Endothelial cell of hepatic sinusoid (primary cell): ENCODE results near the gene E4F1.

Experiments
- in situ Hi-C: cut with HindIII; loops from 2 replicates; pipeline ENCODE4 v1.10.0; 2017; ENCODE audit warnings: low sequenced_read_pairs

The E4F1 gene

DNA sequence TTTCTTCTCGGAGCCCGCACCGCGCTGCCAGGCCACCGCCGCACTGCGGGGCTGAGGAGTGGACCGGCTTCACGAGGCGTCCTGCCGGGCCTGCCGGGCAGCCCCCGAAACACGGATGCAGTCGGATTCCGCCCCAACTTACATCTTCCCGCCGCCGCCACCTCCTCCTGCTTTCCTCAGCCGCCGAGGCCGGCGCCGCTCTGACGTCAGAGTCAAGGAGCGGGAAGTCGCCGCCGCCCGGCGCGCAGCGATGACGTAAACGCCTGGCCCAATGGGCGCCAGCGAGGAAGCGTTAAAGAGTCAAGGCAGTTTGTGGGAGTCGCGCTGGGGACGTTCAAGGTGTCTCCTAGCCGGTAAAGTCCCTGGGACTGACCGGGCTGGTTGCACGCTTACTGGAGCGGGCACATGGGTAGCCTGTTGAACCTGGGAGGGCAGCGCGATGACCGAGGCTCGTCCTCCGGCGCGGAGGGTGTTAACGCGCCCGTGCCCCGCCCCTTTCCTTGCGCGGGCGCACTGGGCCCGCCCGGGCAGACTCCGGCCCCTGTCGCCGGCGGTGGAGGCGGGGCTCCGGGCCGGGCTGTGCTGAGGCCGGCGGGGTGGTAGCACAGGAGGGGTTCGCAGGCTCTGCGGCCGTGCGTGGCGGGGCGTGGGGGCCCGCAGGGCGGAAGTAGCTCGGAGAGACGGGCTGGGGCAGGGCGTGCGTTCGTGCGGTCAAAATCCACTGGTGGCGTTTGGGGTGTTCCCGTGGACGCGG lies 44.7 kb downstream of the E4F1 start, which contains the start of gene RNPS1:
TSS of gene RNPS1 (minus strand) at position 214 of the 754 bp plus-strand sequence. CDS start 3,483 bp downstream, outside the sequence.
- in situ Hi-C loops: loop anchor here (25.0 kb wide), 1 partner anchor 419 kb away; the partner anchor contains the start of gene KCTD5

DNA sequence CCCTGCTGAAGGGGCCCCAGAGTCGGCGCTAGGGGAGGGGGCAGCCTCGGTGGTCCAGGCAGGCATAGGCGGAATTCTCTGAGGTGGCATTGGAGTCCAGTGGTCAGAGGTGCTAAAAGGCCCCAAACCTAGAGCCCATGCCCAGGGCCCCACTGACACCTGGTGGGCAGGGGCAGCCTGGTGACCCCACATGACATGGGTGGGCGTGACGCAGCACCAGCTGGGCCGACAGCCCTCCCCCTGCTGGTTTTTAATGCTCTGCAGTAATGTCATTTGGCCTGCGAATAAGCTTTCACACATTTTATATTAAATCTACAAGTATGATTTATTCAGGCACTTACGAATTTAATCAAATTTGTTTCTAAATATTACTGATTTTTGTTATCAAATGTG lies 46.7 kb downstream of the E4F1 start:
- in situ Hi-C loops: loop anchor here (10.0 to 25.0 kb wide), 2 partner anchors 65 to 417 kb away; partner anchors contain the start of gene KCTD5

DNA sequence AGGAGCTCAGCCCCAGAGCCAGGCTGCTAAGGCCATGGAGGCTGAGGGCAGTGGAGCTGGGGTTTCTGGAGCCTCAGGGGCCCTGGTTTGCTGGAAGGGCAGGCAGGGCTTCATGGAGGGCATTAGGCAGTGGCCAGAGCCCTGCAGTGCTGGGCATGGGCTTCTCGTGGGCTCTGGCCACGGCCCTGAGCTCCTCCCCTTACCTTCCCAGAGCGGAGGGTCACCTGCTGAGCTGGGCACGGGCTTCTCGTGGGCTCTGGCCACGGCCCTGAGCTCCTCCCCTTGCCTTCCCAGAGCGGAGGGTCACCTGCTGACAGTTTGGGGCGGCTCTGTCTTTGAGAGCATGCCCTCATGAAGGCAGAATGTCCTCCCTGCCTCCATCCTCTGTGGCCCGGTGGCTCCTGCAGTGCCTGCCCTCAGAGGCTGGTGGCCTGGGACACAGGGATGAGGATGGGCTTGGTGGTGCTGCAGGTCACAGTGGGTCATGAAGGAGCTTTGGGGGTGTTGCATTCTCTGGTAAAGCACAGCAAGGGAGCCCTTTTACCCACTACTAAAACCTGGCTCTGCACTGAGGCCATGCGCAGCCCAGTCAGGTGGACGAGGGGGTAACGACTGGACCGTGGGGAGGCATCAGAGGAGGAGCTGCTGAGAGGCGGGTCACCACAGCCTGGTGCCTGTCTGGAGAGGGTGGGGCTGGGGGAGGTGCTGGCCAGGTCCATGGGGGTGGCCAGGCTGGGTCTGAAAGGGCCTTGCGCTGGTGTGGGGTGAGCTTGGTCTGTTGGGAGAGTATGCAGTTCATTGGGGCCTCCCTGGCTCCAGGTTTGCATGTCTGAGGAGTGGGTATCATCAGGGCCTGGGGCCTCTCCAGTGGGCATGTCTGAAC lies 47.4 kb downstream of the E4F1 start:
- in situ Hi-C loops: loop anchor here (10.0 to 25.0 kb wide), 2 partner anchors 64 to 416 kb away; partner anchors contain the start of gene KCTD5

DNA sequence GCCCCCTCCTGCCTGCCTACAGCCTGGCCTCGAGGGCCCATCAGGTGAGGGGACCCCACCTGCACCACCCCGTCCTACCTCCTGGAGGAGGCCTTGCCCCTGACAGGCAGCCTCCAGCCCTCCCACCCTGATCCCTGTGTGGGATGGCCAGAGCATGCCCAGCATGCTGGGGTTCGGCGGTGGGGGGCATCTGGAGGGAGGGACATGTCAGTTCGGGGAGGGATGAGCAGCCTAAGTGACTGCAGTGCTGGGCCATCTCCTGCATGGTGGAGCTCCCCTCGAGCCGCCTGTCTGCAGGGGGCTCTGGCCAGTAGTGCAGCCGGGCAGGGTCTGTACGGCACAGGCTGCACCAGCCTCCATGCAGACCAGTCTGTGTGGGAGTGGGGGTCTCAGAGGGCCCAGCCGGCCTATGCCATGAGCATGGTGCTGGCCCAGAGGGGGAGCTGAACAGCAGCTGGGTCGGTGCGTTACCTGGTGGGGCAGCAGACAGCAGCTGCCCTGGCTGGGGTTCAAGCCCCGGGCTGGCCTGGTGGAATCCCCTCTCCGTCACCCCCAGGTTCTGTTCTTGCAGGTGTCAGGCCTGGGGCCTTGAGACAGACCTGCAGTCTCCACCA lies 48.6 kb downstream of the E4F1 start:
- in situ Hi-C loops: loop anchor here (10.0 to 25.0 kb wide), 2 partner anchors 63 to 415 kb away; partner anchors contain the start of gene KCTD5

DNA sequence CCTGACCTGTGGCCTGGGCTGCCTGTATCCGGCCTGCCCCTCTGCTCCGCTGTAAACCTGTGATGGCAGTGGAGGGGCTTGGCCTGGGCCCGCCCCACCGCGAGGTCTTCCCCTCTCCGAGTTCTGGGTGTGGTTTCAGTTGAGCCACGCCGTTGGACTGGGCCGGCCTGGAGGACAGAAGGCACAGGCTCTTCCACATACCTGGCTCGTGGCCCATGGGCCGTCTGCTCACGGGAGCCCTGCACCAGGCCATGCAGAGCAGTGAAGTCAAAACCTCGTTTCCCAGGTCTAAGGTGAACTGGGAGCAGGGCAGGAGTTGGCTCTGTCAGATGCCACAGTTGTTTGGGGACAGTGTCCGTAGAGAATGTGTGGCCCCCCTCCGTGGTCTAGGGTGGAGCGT lies 50.1 kb downstream of the E4F1 start:
- in situ Hi-C loops: loop anchor here (10.0 to 25.0 kb wide), 2 partner anchors 61 to 414 kb away; partner anchors contain the start of gene KCTD5

- in situ Hi-C loops: loop anchor here (10.0 to 25.0 kb wide), 2 partner anchors 61 to 413 kb away; partner anchors contain the start of gene KCTD5
These were observed 50.5 kb downstream of the E4F1 start for GRCh38 chr16:2273931-2274330.

DNA sequence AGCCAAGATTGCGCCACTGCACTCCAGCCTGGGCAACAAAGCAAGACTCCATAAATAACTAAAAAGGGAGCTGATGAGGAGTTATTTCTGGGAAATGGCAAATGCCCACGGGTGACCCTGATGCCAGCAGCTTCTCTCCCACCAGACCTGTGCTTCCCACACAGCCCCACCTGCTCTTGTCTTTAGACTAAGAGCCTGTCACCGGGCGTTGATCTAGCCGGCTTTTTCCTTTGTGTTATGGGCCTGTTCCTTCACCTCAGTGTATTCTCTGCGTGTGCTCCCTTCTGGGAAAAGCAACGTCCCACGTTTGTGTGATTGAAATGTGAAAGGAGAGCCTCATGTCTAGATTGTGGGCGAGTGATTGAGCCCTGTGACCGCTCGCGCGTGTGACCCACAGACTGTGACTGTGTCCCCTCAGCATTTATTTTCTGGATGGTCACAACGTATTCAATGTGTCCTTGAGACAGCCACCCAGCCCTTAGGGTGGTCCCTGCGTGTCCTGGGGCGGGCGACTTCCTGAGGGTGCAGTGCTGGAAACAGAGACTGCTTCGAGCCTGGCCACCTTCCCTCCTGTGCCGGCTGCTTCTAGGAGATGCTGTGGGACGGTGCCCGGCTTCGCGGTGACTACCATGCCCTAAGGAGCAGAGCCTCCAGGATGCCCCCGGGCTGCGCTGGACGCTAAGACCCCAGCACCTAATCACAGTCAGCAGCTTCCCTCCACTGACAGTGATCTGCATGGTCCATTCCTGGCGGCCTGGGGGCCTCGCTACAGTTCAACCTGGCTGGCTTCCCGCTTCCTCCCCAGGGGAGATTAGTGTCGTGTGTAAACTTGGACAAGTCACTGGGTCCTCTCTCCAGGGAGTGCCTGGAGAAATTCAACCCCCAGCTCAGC lies 52.3 kb downstream of the E4F1 start:
- in situ Hi-C loops: loop anchor here (10.0 kb wide), 1 partner anchor 59 kb away; no protein-coding TSS in a partner anchor

DNA sequence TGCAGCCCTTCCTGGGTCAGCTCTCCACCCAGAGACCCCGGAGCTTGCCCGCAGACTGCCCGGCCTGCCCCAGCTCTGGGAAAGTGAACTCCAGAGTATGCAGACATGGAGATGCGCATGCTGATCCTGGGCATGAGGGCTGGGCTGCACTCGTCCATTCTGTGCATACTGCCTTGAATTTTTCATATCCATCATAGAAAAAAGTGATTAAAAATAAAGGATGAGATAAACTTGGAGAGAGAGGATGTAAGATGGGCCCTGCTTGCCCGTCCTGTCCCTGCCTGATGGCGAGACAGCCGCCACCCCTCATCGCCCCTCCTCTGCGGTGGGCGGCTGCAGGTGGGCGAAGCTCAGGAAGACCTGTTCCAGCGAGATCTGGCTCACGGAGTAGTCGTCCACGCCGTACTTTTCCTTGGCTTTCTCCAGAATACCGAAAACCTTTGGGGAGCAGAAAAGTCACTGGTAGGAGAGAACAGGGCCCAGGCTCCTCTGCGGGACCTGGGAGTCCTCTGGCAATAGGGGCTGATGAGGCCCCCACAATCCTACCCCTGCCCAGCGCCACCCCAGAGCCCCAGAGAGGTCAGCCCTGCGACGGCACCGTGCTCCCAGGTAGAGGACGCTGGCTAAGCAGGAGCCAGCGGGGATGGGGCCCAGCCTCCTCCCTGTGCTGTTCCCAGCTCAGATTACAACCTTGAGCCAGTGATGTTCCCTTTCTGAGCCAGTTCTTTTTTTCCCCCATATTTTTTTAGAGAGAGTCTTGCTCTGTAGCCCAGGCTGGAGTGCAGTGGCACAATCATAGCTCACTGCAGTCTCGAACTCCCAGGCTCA lies 53.2 kb downstream of the E4F1 start:
- in situ Hi-C loops: loop anchor here (10.0 kb wide), 1 partner anchor 58 kb away; no protein-coding TSS in a partner anchor

DNA sequence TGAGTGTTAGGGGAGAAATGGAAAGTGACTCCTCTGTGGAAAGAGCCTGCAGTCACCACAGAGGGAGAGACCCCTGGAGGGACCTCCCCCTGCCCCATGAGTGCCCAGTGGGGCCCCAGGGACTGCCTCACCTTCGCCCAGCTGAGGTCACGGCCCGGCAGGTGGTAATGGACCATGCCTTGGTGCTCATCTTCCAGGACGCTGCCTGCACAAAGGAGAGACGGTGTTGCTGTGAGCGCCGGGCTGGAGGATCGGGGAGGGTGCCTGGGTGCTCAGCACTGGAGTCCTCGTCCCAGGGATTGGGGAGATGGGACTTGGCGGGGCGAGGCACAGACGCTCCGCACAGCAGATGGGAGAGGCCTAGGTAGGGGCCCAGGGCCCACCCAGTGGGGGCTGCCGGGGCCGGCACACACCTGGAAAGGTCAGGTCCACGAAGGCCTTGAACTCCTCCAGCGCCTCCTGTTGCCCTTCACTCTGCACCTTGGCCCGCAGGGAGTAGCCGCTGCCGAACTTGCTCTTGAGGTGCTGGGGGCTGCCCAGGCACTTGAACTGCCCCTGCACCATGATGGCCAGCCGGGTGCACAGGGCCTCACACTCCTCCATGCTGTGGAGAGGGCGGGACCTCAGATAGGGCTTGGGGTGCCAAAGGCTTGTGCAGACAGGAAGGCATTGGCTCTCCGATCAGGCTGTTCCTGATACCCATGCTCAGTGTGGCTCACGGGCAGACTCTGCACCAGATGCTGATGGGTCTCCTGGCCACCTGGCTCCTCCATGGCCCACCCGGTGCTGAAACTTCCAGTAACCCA lies 54.3 kb downstream of the E4F1 start:
- in situ Hi-C loops: loop anchor here (10.0 kb wide), 1 partner anchor 57 kb away; no protein-coding TSS in a partner anchor

GRCh38 chr16:2278272-2278608 lies 54.8 kb downstream of the E4F1 start:
- in situ Hi-C loops: loop anchor here (10.0 kb wide), 1 partner anchor 57 kb away; no protein-coding TSS in a partner anchor

DNA sequence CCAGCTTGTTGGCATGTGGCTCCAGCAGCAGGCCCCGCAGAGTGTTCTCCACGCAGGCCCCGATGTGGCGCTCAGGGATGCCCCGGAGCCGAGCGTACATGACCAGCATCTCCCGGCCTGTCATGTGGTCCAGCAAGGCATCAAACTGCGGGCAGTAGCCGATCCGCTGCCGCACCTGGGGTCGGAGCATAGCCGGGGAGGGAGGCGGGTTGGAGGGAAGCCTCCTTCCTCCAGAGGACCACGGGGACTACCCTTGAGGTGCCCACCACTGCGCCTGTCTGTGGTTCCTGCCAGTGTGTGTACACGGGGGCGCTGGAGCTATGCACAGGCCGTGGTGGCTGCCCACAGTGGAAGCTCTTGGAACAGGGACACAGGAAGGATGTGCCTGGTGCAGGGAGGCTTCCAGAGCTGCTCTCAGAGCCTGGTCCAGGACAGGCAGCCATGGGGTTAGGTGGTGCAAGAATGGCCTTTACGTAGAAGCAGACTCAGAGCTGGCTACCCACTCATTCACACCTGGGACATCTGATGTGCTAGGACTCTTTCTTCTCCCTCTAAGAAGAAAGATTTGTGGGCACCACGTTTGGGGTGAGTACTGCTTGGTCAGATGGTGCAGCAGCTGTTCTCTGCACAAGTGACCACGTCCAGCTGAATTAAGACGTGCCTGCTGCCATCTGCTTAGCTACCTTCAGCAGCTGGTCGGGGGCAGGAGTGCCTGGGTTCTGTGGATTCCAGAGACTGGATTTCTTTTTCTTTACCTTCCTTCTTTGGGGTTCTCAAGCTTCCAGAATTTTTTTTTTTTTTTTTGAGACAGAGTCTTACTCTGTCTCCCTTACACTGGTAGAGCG lies 55.8 kb downstream of the E4F1 start:
- in situ Hi-C loops: loop anchor here (10.0 kb wide), 1 partner anchor 56 kb away; no protein-coding TSS in a partner anchor

DNA sequence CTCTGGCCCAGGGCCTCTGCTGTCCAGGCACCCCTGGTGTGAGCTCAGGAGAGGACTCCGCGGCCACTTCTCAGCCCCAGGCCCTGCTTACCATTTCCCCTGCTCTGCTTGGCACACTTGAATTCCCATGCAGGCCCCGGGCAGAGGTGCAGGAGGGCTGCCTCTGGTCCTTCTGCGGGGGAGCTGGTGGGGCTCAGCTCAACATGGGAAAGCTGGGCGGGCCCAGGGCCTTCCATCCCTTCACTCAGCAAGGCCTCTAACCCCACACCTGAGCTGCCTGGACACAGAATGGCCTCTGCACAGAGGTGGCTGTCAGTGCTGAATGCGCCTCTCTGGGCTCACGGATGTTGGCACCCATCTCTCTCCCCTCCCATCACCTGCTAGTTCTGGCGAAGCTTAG lies 57.1 kb downstream of the E4F1 start:
- in situ Hi-C loops: no loop called here

- in situ Hi-C loops: no loop called here
These were observed 57.7 kb downstream of the E4F1 start for GRCh38 chr16:2280981-2281542.

DNA sequence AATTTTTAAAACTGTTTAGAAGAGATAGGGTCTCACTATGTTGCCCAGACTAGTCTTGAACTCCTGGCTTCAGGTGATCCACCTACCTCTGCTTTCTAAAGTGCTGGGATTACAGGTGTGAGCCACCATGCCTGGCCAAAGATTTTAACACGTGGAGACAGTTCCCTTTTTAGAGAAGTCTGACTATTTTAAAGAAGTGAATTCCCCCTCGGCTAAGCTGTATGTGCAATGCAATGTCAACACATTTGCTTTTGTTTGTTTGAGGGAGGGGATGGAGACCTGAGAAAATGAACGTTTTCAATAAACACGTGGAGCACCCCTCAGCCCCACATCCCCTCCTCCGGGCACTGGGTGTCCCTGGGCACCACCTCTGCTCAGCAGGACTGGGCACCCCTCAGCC lies 58.9 kb downstream of the E4F1 start:
- in situ Hi-C loops: no loop called here

DNA sequence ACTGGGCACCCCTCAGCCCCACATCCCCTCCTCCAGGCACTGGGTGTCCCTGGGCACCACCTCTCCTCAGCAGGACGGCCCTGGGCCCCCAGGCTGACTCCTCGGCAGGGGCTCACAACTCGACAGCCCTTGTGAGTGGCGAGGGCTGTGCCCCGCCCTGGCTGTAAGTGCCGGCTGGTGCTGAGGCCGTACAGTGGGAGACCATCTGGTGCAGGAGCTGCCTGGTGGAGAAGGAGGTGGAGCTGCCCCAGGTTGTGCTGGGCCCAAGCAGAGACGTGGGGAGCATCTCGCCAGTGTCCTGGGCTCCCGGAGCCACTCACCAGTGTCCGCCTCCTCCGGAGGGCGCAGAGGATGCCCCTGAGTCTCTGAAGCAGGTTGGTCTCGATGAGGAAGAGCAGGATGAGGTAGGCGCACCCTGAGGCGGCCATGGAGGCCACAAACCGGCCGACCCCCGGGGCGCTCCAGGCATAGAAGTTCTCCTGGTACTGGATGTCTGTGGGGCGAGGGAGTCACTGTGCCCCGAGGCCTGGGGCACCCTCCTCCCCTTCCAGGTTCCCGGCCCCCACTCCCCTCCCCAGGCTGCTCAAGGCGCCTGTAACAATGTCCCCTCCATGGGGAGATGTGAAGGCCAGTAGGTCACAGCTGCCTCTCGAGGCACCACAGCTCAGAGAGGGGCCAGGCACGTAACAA lies 59.6 kb downstream of the E4F1 start:
- in situ Hi-C loops: no loop called here
